Prostate gland (tissue), 2 donors: ENCODE results near the gene MYO18B. TPM values are rescaled to one million over a fixed set of nuclear protein-coding genes. Genes with fewer than 3 reads are reported as not detected.

Source experiments
- DNase-seq: peaks from one replicate; pipeline ENCODE4 v3.0.0-alpha.2; 2019; ENCODE audit warnings: low spot score
- H3K27ac ChIP-seq, 2 donors: fragments of 200-600 bp; sonication (generic); 2 replicates each; pipeline ENCODE4 v1.5.1; 2017 to 2019
- H3K27me3 ChIP-seq: fragments of 200-600 bp; sonication (generic); replicated peaks from 2 replicates; pipeline ENCODE4 v1.5.1; 2019; ENCODE audit not compliant: insufficient read depth
- H3K36me3 ChIP-seq, 2 donors: fragments of 200-600 bp; sonication (generic); 1 replicate in 1 of 2; 2 replicates in 1 of 2; pipeline versions ENCODE4 v1.5.1 to v1.8.1; 2017 to 2019
- H3K4me1 ChIP-seq: fragments of 200-600 bp; sonication (generic); replicated peaks from 2 replicates; pipeline ENCODE4 v1.5.1; 2019
- H3K4me3 ChIP-seq, 2 donors: fragments of 200-600 bp; sonication (generic); 2 replicates each; pipeline ENCODE4 v1.5.1; 2017 to 2019
- H3K9me3 ChIP-seq: fragments of 200-600 bp; sonication (generic); 2 replicates; pipeline ENCODE4 v1.5.1; 2017
- CTCF ChIP-seq, 4 experiments: fragments of 200-600 bp in 2 of 4; fragments of 450-650 bp in 2 of 4; sonication (generic) in 2 of 4; IDR thresholded peaks; 1 replicate in 3 of 4; 2 replicates in 1 of 4; pipeline ENCODE4 v1.5.1; 2016 to 2019; ENCODE audit warnings: antibody characterized with exemption in 4 of 4, mild to moderate bottlenecking in 2 of 4, moderate library complexity in 2 of 4
- POLR2A ChIP-seq: fragments of 450-650 bp; IDR thresholded peaks from one replicate; pipeline ENCODE4 v1.6.1; 2016; ENCODE audit warnings: antibody characterized with exemption, mild to moderate bottlenecking
- POLR2AphosphoS5 ChIP-seq: sonication (generic); formaldehyde crosslinking; IDR thresholded peaks from one replicate; pipeline ENCODE4 v1.6.1; 2017; ENCODE audit warnings: antibody characterized with exemption
- WGBS: methylation state at CpG from one replicate; pipeline ENCODE4 v1.1.5; 2018; 5-methylcytosine and 5-hydroxymethylcytosine counted together
- intact Hi-C: fragments of 100-400 bp; cut with DNase I; formaldehyde crosslinking; loops from one replicate; pipeline ENCODE4 v1.14.2; 2022
- total RNA-seq, 2 donors: library from RNA; depleted of rRNA; stranded (reverse); fragments of >200 nt; gene quantifications; one replicate each; pipeline ENCODE4 v1.1.0, GENCODE V29; 2016

Gene MYO18B
- total RNA-seq, 2 donors from 2014 or later: 3.1 to 7.1 TPM

GRCh38 chr22:25898707-25899365 lies 156.8 kb downstream of the MYO18B start:
- Histone ChIP-seq H3K27me3 (no peaks in the 10 kb centered on the region), H3K4me3 (no peak overlapping the region), H3K4me1 (no peaks in the 10 kb centered on the region), H3K9me3 (no peaks in the 10 kb centered on the region), H3K27ac (no peak overlapping the region), H3K36me3 (no peaks in the 10 kb centered on the region)
- intact Hi-C loops: no loop called here
- TF ChIP-seq CTCF (IDR thresholded peaks at IDR 0.05) (no peak), POLR2A (no peak), POLR2AphosphoS5 (no peak)
- no peak for DNase-seq
- 71% methylated on average over 11 of the region's 11 CpGs for WGBS

GRCh38 chr22:25899566-25899965 lies 157.6 kb downstream of the MYO18B start:
- Histone ChIP-seq H3K36me3 (no peaks in the 10 kb centered on the region), H3K27ac (no peak overlapping the region), H3K27me3 (no peaks in the 10 kb centered on the region), H3K9me3 (no peaks in the 10 kb centered on the region), H3K4me3 (no peak overlapping the region), H3K4me1 (no peaks in the 10 kb centered on the region)
- DNase-seq: no peak
- no peak for TF ChIP-seq CTCF (IDR thresholded peaks at IDR 0.05)
- TF ChIP-seq POLR2A: no peak
- no peak for TF ChIP-seq POLR2AphosphoS5
- WGBS: 100% methylated on average over 1 of the region's 1 CpG
- intact Hi-C loops: no loop called here

DNA sequence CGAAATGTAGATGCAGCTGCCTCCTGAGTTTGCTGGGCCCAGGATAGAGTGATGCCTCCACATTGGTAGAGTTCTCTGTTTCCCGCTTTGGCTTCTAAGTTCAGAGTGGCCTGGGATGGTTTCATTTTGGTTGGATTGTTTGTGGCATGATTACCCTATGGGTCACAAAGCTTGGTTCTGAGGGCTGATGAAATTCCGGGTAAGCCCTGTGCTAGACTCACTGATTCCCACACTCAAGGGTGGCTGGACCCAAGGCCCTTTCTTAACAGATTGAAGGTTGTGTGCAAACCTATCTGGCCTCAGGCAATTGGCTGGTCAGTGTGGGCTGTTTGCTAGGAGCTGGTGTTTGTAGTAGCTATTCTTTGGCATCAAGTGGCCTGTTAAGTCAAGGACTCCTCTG lies 158.4 kb downstream of the MYO18B start:
- no peak overlapping the region for H3K4me3 ChIP-seq
- no peak for DNase-seq
- TF ChIP-seq POLR2A (no peak), POLR2AphosphoS5 (no peak), CTCF (IDR thresholded peaks at IDR 0.05) (no peak)
- H3K27ac ChIP-seq: no peak overlapping the region
- H3K36me3 ChIP-seq: no peaks in the 10 kb centered on the region
- intact Hi-C loops: no loop called here
- H3K4me1 ChIP-seq: no peaks in the 10 kb centered on the region
- WGBS: 95% methylated on average over 3 of the region's 3 CpGs
- H3K27me3 ChIP-seq: no peaks in the 10 kb centered on the region
- H3K9me3 ChIP-seq: no peaks in the 10 kb centered on the region

DNA sequence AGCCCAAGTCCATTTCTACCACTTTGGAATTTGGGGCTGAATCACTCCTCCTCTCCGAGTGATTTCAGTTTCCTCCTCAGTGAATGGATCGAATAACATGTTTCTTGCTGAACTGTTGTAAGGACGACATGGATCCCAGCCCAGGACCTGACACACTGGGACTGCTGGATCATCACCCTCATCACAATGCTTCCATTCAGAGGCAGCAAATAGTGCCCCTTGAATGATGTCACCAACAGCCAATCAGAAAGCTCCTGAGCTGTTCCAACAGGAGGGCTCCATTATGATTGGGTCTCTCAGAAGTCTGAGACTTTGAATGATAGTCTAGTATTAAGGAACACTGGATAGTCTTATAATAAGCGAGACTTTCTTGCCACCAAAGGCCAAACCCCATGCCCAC lies 158.9 kb downstream of the MYO18B start:
- TF ChIP-seq POLR2AphosphoS5 (no peak), POLR2A (no peak), CTCF (IDR thresholded peaks at IDR 0.05) (no peak)
- Histone ChIP-seq H3K36me3 (no peaks in the 10 kb centered on the region), H3K27me3 (no peaks in the 10 kb centered on the region), H3K4me3 (no peak overlapping the region), H3K27ac (no peak overlapping the region), H3K4me1 (no peaks in the 10 kb centered on the region), H3K9me3 (no peaks in the 10 kb centered on the region)
- intact Hi-C loops: no loop called here
- DNase-seq: no peak
- WGBS: 57% methylated on average over 4 of the region's 4 CpGs

DNA sequence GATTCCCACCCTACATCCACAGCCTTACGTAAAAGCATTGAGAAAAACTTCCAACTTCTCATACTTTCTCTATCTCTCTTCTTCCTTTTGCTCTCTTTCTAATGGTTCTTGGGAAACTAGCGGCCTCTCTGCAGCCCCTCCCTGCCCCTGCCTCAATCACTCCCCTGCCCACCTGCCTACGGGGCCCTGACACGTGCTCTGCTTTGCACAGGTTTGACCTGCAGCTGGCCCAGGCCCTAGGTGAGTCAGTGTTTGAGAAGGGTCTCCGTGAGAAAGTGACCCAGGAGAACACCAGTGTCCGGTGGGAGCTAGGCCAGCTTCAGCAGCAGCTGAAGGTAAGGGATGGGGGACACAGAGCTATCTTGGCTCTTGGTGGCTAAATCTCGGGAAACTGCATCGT lies 160.4 kb downstream of the MYO18B start:
- H3K27me3 ChIP-seq: no peaks in the 10 kb centered on the region
- WGBS: 76% methylated on average over 8 of the region's 8 CpGs
- DNase-seq: no peak
- no peaks in the 10 kb centered on the region for H3K36me3 ChIP-seq
- TF ChIP-seq CTCF (IDR thresholded peaks at IDR 0.05): no peak
- TF ChIP-seq POLR2AphosphoS5: no peak
- TF ChIP-seq POLR2A: no peak
- no peaks in the 10 kb centered on the region for H3K4me1 ChIP-seq
- H3K4me3 ChIP-seq: no peak overlapping the region
- intact Hi-C loops: no loop called here
- H3K9me3 ChIP-seq: no peaks in the 10 kb centered on the region
- H3K27ac ChIP-seq: no peak overlapping the region
